H9 (cell line): ENCODE results near the gene PBOV1. TPM values are rescaled to one million over a fixed set of nuclear protein-coding genes. Genes with fewer than 3 reads are reported as not detected.

ENCODE experiments used
- DNase-seq: peaks from one replicate; pipeline ENCODE4 v3.0.0-alpha.2; 2017
- H2AFZ ChIP-seq: one replicate; pipeline ENCODE4 v1.6.1; 2013; ENCODE audit warnings: mild to moderate bottlenecking, low read length, control low read depth, moderate library complexity
- H2AK5ac ChIP-seq: 2 replicates; pipeline ENCODE4 v1.6.1; 2013; ENCODE audit warnings: low read length, control low read depth, mixed read lengths; ENCODE audit not compliant: insufficient read length
- H2BK120ac ChIP-seq: one replicate; pipeline ENCODE4 v1.6.1; 2013; ENCODE audit warnings: low read depth, mild to moderate bottlenecking, low read length, control low read depth, inconsistent platforms; ENCODE audit not compliant: poor library complexity, severe bottlenecking
- H2BK12ac ChIP-seq: 2 replicates; pipeline ENCODE4 v1.6.1; 2013; ENCODE audit warnings: low read length, control low read depth, mixed read lengths, low read depth; ENCODE audit not compliant: insufficient read length
- H2BK15ac ChIP-seq: 2 replicates; pipeline ENCODE4 v1.6.1; 2013; ENCODE audit warnings: low read depth, low read length, control low read depth
- H2BK20ac ChIP-seq: one replicate; pipeline ENCODE4 v1.6.1; 2013; ENCODE audit warnings: low read depth, mild to moderate bottlenecking, low read length, control low read depth, inconsistent platforms; ENCODE audit not compliant: poor library complexity, severe bottlenecking
- H2BK5ac ChIP-seq: 2 replicates; pipeline ENCODE4 v1.6.1; 2013; ENCODE audit warnings: low read length, control low read depth, mixed read lengths; ENCODE audit not compliant: insufficient read length
- H3K14ac ChIP-seq: 2 replicates; pipeline ENCODE4 v1.6.1; 2013; ENCODE audit warnings: low read length, control low read depth; ENCODE audit not compliant: insufficient read depth
- H3K18ac ChIP-seq: 2 replicates; pipeline ENCODE4 v1.6.1; 2013; ENCODE audit warnings: low read depth, mild to moderate bottlenecking, mixed read lengths, low read length, control low read depth; ENCODE audit not compliant: insufficient read length
- H3K23ac ChIP-seq: 2 replicates; pipeline ENCODE4 v1.6.1; 2013; ENCODE audit warnings: low read length, control low read depth, mixed read lengths, low read depth; ENCODE audit not compliant: insufficient read length
- H3K23me2 ChIP-seq: 2 replicates; pipeline ENCODE4 v1.6.1; 2013; ENCODE audit warnings: low read depth, mild to moderate bottlenecking, mixed read lengths, low read length, control low read depth; ENCODE audit not compliant: insufficient read length, poor library complexity, severe bottlenecking
- H3K27ac ChIP-seq: 2 replicates; pipeline ENCODE4 v1.5.1; 2013; ENCODE audit warnings: low read length, control low read depth, mixed read lengths, low read depth; ENCODE audit not compliant: insufficient read length
- H3K27me3 ChIP-seq: 2 replicates; pipeline ENCODE4 v1.6.1; 2013; ENCODE audit warnings: low read length, control low read depth, inconsistent platforms; ENCODE audit not compliant: insufficient read depth
- H3K4ac ChIP-seq: 2 replicates; pipeline ENCODE4 v1.6.1; 2013; ENCODE audit warnings: low read depth, mild to moderate bottlenecking, control low read depth, inconsistent platforms, low read length, moderate library complexity
- H3K4me1 ChIP-seq: 2 replicates; pipeline ENCODE4 v1.6.1; 2013; ENCODE audit warnings: low read length, control low read depth, inconsistent platforms; ENCODE audit not compliant: insufficient read depth
- H3K4me2 ChIP-seq: 2 replicates; pipeline ENCODE4 v1.6.1; 2013; ENCODE audit warnings: low read length, control low read depth, mixed read lengths; ENCODE audit not compliant: insufficient read length, insufficient read depth
- H3K56ac ChIP-seq: 2 replicates; pipeline ENCODE4 v1.6.1; 2013; ENCODE audit warnings: low read depth, mild to moderate bottlenecking, mixed read lengths, low read length, control low read depth; ENCODE audit not compliant: insufficient read length
- H3K79me1 ChIP-seq: 2 replicates; pipeline ENCODE4 v1.6.1; 2013; ENCODE audit warnings: low read depth, mild to moderate bottlenecking, moderate library complexity, low read length, control low read depth, inconsistent platforms; ENCODE audit not compliant: insufficient read depth, poor library complexity, severe bottlenecking
- H3K79me2 ChIP-seq: 2 replicates; pipeline ENCODE4 v1.6.1; 2013; ENCODE audit warnings: low read length, control low read depth, inconsistent platforms; ENCODE audit not compliant: insufficient read depth
- H3K9ac ChIP-seq: 2 replicates; pipeline ENCODE4 v1.6.1; 2013; ENCODE audit warnings: low read length, control low read depth, mixed read lengths; ENCODE audit not compliant: insufficient read length; ENCODE audit errors: extremely low read depth
- H3K9me3 ChIP-seq: one replicate; pipeline ENCODE4 v1.6.1; 2013; ENCODE audit warnings: low read depth, low read length, inconsistent platforms; ENCODE audit not compliant: control insufficient read depth
- H3T11ph ChIP-seq: one replicate; pipeline ENCODE4 v1.6.1; 2013; ENCODE audit warnings: mild to moderate bottlenecking, low read length, control low read depth, inconsistent platforms
- H4K20me1 ChIP-seq: one replicate; pipeline ENCODE4 v1.6.1; 2013; ENCODE audit not compliant: control insufficient read depth, insufficient read length, insufficient read depth
- H4K5ac ChIP-seq: 2 replicates; pipeline ENCODE4 v1.6.1; 2013; ENCODE audit warnings: low read depth, mild to moderate bottlenecking, mixed read lengths, low read length, control low read depth; ENCODE audit not compliant: insufficient read length
- H4K8ac ChIP-seq: replicated peaks from 2 replicates; pipeline ENCODE4 v1.6.1; 2013; ENCODE audit warnings: low read length, control low read depth, mixed read lengths, low read depth; ENCODE audit not compliant: insufficient read length
- H4K91ac ChIP-seq: 2 replicates; pipeline ENCODE4 v1.6.1; 2013; ENCODE audit warnings: low read depth, mild to moderate bottlenecking, moderate library complexity, mixed read lengths, low read length, control low read depth; ENCODE audit not compliant: insufficient read length
- H3K27ac Mint-ChIP-seq, 3 experiments: 2 replicates in 2 of 3; 3 replicates in 1 of 3; pipeline ENCODE4 v1.8.0; 2020 to 2021; ENCODE audit warnings: mixed read lengths in 3 of 3, mild to moderate bottlenecking in 1 of 3, moderate library complexity in 1 of 3
- H3K27me3 Mint-ChIP-seq: 2 replicates; pipeline ENCODE4 v1.8.0; 2021; ENCODE audit warnings: low read depth, mild to moderate bottlenecking, moderate library complexity, mixed read lengths
- H3K36me3 Mint-ChIP-seq, 3 experiments: 2 replicates in 2 of 3; 3 replicates in 1 of 3; pipeline ENCODE4 v1.8.0; 2020 to 2021; ENCODE audit warnings: low read depth in 3 of 3, mixed read lengths in 3 of 3; ENCODE audit not compliant: insufficient read depth in 1 of 3
- H3K4me1 Mint-ChIP-seq, 2 experiments: 2 replicates each; pipeline ENCODE4 v1.8.0; 2020; ENCODE audit warnings: mixed read lengths in 2 of 2
- H3K4me3 Mint-ChIP-seq, 2 experiments: 2 replicates in 1 of 2; 3 replicates in 1 of 2; pipeline ENCODE4 v1.8.0; 2020 to 2021; ENCODE audit warnings: mild to moderate bottlenecking in 2 of 2, mixed read lengths in 2 of 2, moderate library complexity in 1 of 2
- H3K9me3 Mint-ChIP-seq, 2 experiments: 2 replicates in 1 of 2; 3 replicates in 1 of 2; pipeline ENCODE4 v1.8.0; 2020; ENCODE audit warnings: mild to moderate bottlenecking in 2 of 2, mixed read lengths in 2 of 2, moderate library complexity in 1 of 2
- total RNA-seq: library from RNA; stranded (reverse); gene quantifications from 2 replicates; pipeline ENCODE4 v1.2.1, GENCODE V29; 2021
- TF ChIP-seq, protein P1 (sequence below): fragments of 200-600 bp; sonication (generic); conservative IDR thresholded peaks from 3 replicates; pipeline ENCODE4 v1.8.0; 2021; ENCODE audit warnings: antibody characterized with exemption, mild to moderate bottlenecking

Gene PBOV1
- total RNA-seq, 1 experiment from 2014 or later: not detected

DNA sequence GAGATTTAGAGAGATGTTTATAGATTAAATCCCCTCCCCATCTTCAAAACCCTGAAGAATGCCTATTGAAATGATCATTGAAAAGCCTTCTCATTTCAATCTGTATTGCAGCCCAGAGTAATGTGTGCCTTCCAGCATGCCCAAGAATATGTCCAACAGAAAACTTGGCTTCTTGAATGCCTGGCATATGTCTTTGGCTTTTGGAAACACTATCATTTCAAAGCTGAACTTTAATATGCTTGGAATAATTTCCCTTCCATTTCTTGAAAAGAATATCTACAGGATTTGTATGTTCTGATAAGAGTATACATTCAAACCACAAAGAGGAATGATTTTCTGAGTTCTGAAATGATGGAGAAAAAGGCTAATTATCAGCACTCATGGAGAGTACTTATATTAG is 11.9 kb upstream of the PBOV1 start:
- Histone ChIP-seq H2BK12ac (no peak overlapping the region), H3K56ac (no peak overlapping the region), H3K4ac (no peak overlapping the region), H3K27me3 (no peaks in the 10 kb centered on the region; the same call in 1 of the 2 replicates), H2AFZ (no peak overlapping the region), H4K5ac (no peak overlapping the region), H4K91ac (no peak overlapping the region), H4K20me1 (no peaks in the 10 kb centered on the region), H3K79me2 (no peaks in the 10 kb centered on the region), H2AK5ac (no peak overlapping the region), H2BK120ac (no peak overlapping the region), H3K18ac (no peak overlapping the region), H4K8ac (no peak overlapping the region), H2BK5ac (no peak overlapping the region), H3K79me1 (no peaks in the 10 kb centered on the region), H2BK20ac (no peak overlapping the region), H3K23me2 (no peaks in the 10 kb centered on the region), H2BK15ac (no peak overlapping the region), H3K14ac (no peak overlapping the region), H3K27ac (no peak overlapping the region), H3K4me2 (no peak overlapping the region), H3K9ac (no peak overlapping the region), H3T11ph (no peak overlapping the region), H3K9me3 (no peaks in the 10 kb centered on the region), H3K23ac (no peak overlapping the region), H3K4me1 (no peaks in the 10 kb centered on the region)
- Mint-ChIP-seq H3K36me3 (no peaks in the 10 kb centered on the region), H3K27me3 (no peaks in the 10 kb centered on the region), H3K4me3 (no peak overlapping the region), H3K4me1 (peaks cover 16 to 21% of the 10 kb centered on the region in 2 experiments), H3K9me3 (no peaks in the 10 kb centered on the region), H3K27ac (no peak overlapping the region)
- DNase-seq: no peak
- TF ChIP-seq, protein P1, sequence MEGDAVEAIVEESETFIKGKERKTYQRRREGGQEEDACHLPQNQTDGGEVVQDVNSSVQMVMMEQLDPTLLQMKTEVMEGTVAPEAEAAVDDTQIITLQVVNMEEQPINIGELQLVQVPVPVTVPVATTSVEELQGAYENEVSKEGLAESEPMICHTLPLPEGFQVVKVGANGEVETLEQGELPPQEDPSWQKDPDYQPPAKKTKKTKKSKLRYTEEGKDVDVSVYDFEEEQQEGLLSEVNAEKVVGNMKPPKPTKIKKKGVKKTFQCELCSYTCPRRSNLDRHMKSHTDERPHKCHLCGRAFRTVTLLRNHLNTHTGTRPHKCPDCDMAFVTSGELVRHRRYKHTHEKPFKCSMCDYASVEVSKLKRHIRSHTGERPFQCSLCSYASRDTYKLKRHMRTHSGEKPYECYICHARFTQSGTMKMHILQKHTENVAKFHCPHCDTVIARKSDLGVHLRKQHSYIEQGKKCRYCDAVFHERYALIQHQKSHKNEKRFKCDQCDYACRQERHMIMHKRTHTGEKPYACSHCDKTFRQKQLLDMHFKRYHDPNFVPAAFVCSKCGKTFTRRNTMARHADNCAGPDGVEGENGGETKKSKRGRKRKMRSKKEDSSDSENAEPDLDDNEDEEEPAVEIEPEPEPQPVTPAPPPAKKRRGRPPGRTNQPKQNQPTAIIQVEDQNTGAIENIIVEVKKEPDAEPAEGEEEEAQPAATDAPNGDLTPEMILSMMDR: no peak
